HG02642 (cell line): ENCODE results near the gene DPP6.

Source experiments
- ATAC-seq: cut with Tn5 transposase; IDR thresholded peaks from one replicate; pipeline ENCODE4 v1.9.1; 2021; ENCODE audit warnings: mild to moderate bottlenecking; ENCODE audit not compliant: unreplicated experiment, poor library complexity

Gene DPP6

DNA sequence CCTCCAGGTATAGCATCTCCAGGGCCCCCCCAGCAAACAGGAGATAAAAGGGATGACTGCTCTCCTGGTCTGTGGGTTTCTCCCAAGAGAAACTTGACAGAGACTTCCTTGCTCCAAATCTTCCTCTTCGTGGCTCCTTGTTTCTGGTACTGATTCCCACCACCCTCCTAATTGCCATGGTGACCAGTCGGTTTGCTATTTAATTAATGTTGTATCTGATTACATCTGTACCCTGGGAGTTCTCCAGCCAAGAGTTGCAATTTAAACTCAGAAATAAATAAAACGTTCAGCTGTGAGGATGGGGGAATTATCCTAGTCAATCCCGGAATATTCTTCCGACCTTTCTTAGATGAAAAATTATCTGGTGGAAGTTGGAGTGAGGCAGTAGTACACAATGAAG, 686.0 kb downstream of the DPP6 start:
- ATAC-seq, result no peak

GRCh38 chr7:154741131-154741530, 688.9 kb downstream of the DPP6 start:
- ATAC-seq, result no peak

DNA sequence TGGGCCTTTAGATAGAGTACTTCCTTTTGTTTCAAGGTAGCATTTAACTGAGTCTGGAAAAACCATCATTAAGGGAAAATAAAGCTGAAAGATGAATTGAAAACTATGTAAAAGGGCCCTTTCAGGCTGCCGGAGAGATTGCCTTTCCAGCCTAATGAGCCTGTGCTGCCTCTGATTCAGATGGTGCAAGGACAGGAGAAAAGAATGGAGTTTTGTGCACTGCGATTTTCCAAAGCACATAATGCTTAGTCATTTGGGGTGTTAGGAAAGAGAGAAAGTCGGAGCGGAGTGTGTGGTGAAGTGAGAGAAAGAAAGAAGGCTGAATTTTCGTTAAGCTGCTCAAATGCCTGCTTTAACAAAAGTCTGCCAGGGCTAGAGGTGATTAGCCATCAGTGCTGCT, 691.0 kb downstream of the DPP6 start:
- no peak for ATAC-seq

DNA sequence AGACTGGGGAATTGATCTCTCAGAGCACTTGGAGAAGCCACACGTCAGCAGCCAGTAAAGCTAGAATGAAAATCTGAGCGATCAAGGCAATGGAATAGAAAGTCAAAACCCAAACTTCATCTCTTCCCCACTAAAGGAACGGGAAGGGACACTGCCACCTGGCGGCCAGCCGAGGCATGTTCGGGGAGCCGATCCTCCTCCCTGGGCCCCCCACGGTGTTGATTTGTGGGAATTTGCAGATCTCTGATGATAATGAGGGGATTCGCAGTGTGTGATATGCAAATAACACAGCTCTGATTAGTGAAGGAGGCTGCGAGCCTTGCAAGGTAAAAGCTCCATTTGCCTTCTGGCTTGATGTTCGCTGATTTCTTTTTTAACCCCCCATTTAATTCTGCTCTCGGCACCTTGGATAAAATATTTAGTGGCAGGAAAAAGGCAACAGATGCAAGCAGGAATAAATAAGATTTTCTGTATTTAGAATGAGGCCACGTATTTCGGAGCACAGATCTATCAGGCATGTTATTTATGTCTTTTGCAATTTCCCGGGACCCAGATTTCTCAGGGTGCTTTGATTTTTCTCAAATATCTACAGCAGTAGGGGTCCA, 692.2 kb downstream of the DPP6 start:
- ATAC-seq, result peak; percentile 66

DNA sequence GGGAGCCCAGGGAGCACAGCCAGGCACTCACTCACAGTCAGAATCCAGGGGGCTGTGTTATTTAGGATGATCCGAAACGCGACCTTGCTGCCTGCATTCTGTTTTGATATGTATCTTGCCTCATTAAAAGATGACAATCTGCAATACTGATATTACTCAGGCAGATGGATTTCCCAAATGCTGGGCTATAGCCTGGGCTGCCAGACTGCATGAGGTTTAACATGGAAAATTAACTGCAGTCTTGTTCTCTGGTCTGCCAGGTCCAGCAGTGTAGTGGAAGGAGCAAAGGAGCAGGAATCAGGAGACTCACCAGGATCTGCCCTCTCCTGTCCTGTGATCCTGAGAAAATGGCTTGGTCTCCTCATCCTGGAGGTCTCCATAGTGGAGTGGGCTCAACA, 692.7 kb downstream of the DPP6 start:
- no peak for ATAC-seq

GRCh38 chr7:154746571-154747360, 694.6 kb downstream of the DPP6 start:
- ATAC-seq, result no peak

DNA sequence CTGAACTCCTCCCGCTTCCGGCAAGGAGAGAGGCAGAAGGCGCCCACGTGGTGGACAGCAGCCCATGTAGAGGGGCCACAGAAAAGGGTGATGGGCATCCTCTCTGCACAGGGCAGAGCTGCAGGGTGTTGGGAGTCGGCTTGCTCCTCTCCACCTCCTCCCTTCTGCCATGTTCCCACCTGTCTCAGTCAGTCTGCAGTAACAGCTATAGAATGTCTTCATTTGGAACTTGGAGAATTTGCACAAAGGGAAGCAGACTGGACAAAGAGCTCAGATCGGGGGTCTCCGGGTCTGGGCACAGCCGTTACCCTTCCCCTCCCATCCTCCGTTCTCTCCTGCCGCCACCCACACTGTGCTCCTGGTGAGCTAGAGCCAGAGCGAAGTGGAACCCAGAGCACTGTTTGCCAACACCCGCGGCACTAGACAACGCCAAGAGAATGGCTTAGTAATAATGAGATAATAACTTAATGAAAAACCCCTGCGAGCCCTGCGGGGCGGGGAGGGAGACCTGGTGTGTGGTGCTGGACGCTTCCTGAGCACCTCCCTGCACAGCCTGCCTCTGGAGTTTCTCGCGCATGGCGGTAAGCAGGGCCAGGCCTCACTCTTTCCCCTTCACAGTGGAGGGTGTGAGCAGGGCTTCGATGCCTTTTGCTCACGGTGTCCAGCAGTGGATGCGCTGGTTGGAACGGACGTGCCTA, 696.0 kb downstream of the DPP6 start:
- ATAC-seq, result no peak

DNA sequence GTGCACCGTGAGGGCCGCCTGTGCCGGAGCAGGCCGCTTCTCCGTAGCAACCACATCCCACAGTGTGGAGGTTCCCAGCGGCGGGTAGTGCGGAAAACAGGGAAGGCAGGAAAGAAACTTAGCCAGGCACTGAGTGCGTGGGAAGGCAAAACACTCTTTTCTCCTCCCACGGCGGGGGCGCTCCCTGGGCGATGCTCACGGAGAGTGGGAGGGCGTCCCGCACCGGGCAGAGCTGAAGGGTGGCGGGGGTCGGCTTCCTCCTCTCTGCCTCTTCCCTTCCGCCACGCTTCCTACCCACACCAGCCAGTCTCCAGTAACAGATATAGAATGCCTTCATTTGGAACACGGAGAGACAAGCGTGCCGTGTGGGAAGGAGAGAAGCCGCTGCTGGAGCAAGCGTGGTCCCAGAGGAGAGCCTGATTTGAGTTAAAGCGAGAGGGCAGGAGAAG, 698.2 kb downstream of the DPP6 start:
- ATAC-seq, result no peak

GRCh38 chr7:154753226-154753625, 701.0 kb downstream of the DPP6 start:
- no peak for ATAC-seq

GRCh38 chr7:154757756-154758155, 705.6 kb downstream of the DPP6 start:
- no peak for ATAC-seq

DNA sequence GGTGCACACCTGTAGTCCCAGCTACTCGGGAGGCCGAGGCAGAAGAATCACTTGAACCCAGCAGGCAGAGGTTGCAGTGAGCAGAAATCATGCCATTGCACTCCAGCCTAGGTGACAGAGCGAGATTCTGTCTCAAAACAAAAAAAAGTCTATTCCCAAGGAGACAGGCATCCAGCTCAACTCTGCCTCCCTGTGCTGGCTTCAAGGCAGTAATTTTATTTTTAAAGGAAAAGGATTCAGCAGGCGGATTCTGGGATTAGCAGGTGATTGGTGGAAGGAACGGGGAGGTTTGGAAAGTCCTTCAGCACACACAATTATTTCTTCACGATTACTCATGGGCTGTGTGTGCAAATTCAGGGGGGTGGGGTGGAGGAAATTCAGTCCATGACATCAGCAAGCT, 707.8 kb downstream of the DPP6 start:
- ATAC-seq, result no peak

GRCh38 chr7:154765118-154765517, 712.9 kb downstream of the DPP6 start:
- ATAC-seq, result no peak

GRCh38 chr7:154767142-154767541, 714.9 kb downstream of the DPP6 start:
- no peak for ATAC-seq

DNA sequence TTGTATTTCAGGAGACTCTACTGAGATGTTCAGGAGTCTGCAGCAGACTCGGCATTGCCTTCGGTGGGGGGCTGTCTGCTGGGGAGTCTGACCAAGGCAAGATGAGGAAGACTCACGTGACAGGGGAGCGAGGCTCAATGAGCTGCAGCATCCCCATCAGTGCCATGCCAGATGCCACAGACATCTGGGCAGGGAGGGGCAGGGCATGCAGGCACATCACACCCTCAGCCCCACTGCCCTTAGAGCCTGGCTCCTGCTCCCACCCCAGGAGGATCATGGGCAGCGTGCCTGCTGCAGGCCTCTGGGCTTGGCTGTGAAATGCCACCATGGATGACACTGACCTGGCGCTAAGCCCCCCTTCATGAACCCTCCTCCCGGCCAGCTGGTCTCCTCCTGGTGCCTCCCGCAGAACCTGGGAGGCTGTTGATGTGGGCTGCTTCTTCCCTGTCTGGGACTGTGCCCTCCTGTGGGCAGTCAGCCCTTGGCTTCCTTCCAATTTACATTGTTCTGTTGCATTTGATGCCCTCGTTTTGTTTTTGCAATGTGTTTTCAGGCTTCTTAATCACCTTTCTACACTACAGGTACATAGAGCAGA, 715.7 kb downstream of the DPP6 start:
- ATAC-seq, result no peak

DNA sequence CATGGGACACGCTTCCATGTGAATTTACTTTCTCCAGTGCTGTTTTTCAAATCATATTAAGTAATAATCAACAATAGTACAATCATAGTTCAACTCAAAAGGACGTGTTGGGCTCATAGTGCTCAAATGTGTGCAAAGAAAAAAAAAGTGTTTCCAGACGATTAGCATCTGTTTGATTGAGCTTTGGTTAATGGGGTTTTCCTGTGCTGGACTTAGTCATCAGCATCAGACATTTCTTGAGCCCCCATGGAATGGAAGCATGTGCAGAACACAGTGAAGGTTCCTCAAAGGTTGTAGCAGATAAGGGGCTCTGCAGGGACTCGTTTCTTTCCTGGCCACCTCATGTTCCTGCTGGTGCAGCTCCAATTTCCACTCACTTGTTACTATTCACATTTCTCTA, 716.8 kb downstream of the DPP6 start:
- ATAC-seq, result no peak

GRCh38 chr7:154769527-154769926, 717.3 kb downstream of the DPP6 start:
- ATAC-seq, result no peak

DNA sequence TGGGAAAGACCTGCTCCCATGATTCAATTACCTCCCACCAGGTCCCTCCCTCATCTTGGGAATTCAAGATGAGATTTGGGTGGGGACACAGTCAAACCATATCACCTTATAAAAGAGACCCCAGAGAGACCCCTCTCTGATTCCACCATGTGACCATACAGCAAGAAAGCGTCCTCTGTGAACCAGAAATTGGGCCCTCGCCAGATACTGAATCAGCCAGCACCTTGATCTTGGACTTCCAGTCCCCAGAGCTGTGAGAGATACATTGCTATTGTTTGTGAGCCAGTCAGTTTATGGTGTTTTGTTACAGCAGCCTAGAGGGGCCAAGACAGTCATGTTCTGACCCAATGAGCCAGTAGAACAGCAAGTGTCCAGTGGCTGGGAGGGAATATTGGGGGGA, 718.2 kb downstream of the DPP6 start:
- no peak for ATAC-seq

GRCh38 chr7:154770962-154771361, 718.8 kb downstream of the DPP6 start:
- ATAC-seq, result no peak

DNA sequence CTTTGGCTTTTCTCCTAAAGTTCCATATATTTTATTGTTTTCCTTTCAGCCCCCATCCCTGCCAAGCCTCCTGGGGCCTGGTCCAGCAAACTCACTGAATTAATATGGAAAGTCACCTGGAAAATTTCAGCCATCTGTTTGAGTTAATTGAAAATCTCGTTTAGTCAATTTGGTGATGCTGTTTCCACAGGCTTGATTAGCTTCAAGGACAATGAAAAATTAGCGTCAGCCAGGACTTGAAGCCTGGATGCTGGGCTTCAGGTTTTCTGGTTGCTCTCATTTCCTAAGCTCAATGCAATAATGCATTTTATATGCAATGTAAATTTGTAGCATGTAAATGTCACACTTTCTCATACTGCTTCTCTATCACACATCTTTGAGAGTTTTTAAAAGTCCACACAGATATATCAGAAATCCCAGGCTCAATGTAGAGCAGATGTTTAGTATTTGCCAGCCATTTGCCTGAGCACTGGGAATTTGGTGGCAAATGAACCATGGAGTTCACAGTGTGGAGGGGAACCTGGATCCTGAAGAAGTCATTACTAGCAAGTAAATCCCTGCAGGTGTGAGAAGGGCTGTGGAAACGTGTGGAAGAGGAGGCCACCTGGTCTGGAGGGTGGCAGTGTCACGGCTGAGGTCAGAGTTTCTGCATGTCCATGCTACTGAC, 722.2 kb downstream of the DPP6 start:
- no peak for ATAC-seq

DNA sequence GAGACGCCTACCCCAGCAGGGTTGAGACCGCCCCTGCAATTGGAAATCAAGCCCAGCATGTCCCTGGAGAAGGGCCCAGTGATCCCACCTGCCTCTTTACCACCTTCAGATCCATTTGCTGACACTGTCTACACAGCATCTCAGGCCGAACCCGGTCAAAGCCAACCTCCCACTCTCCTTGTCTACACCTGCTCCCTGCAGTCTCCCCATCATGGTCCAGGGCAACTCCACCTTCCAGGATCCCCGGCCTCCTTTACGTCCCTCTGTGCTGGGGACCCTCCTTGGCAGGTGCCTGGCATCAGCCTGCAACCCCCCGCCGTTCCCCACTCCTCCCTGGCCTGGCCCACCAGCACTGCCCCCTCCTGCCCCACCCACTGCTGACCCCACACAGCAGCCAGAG, 723.5 kb downstream of the DPP6 start:
- no peak for ATAC-seq

DNA sequence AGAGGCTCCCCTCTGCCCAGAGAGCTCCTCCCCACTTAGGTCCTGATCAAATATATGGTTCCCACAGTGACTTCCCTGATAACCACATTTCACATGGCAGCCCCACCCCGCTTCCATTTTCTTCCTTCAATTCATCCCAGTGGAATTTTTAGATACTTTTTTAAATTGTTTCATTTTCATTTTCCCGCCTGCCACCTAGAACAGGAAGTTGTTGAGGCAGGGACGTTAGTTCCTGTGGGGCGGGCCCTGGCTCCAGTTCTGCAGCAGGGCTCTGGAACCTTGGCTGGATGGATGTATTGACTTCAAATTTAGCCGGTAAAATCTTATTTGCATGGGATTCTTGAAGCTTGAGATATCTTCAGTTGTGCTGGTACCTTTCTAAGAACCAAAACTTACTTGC, 724.2 kb downstream of the DPP6 start:
- no peak for ATAC-seq
